GM12872 (cell line): Measurements from ENCODE around the gene CAB39L.

Experiments used
- CTCF ChIP-seq: IDR thresholded peaks from 3 replicates; pipeline ENCODE4 v1.5.1; 2011; ENCODE audit warnings: low read depth, mild to moderate bottlenecking, low read length, moderate library complexity; ENCODE audit not compliant: insufficient read depth

CAB39L gene

DNA sequence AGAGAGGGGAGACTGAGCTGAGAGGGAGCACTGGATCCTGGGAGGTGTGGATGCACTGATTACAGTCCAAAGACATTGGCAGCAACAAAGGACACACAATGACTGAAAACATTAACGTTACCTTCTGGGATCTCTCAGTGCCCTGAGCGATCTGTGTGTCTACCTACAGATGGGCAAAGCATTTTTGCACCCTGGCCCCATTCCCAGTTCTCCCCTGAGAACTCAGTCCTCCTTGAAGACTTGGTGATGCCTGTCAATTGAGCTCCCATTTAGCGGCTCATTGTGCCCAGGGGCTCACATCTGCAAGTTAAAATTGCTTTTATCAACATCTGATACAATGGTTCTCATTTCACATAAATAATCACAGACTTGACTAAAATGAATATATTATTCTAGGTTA, 133.6 kb downstream of the CAB39L start:
- no peak for TF ChIP-seq CTCF

GRCh38 chr13:49308921-49309408, 134.9 kb downstream of the CAB39L start:
- no peak for TF ChIP-seq CTCF

GRCh38 chr13:49308097-49308875, 135.6 kb downstream of the CAB39L start:
- no peak for TF ChIP-seq CTCF

GRCh38 chr13:49307365-49307764, 136.5 kb downstream of the CAB39L start:
- TF ChIP-seq CTCF = no peak

DNA sequence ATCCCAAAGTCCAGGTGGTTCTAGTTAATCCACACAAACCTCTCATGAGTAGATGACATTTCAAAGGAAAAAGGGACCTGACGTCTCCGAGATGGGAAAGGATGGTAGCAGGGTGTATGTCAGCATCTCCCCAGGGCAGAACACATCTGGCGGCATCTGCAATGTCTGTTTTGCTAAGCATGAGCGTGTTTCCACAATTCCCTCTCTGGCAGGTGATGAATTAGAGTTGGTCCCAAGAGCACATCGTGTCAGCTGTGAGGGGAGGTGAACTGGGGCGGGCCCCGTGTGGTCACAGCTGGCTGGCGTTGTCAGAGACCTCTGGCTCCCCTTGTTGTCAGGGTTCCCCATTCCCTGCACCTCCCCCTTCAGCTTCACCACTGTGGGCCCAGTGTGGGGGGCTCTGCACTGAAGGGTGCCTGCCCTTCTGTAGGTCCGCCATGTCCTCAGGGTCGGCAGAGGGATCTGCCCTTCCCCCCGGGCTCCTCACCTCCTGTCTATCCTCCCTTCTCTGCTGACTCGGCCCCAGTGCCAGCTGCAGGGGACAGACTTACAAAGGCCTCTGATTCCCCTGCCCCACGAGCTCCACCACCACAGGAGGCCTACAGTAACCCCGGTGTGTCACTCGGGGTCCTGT, 138.0 kb downstream of the CAB39L start:
- no peak for TF ChIP-seq CTCF

- no peak for TF ChIP-seq CTCF
Measured at GRCh38 chr13:49304763-49305700, 138.8 kb downstream of the CAB39L start.

DNA sequence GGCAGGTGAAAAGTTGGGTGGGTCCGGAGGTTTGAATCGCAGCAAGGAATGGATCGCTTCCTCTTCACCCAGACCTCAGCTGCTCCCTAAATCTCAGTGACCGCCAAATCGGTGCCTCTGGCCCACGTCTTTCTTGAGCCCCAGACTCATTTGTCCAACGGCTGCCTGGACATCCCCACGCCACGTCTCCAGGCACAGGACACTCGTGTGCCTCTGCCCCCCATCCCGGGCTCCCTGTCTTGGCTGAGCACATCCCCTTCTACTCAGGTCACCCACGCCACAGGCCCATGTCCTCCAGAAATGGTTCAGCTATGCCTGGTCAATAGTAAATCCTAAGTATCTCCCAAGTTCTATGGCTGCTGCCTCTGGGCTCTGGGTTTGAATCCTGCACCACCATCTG, 139.5 kb downstream of the CAB39L start:
- TF ChIP-seq CTCF = no peak
